Umbilical cord (tissue), 2 donors: Measurements from ENCODE around the gene USP9X. TPM values are rescaled to one million over a fixed set of nuclear protein-coding genes. Genes with fewer than 3 reads are reported as not detected.
"Not testable (repeated sequence)": the region's sequence is repeated elsewhere in the genome, so short reads cannot be mapped to it uniquely, and the experiment has no call there.

Experiments
- DNase-seq: peaks from one replicate; pipeline ENCODE4 v3.0.0-alpha.2; 2015; ENCODE audit warnings: low spot score
- total RNA-seq: library from RNA; depleted of rRNA; stranded (reverse); fragments of >200 nt; gene quantifications from one replicate; pipeline ENCODE4 v1.2.3, GENCODE V29; 2014; ENCODE audit warnings: low replicate concordance; ENCODE audit not compliant: insufficient read depth

Gene USP9X
- total RNA-seq, 1 donor from 2014 or later: 85.5 TPM

- no peak for DNase-seq
Observed at GRCh38 chrX:41276661-41277506, 191.6 kb downstream of the USP9X start.

DNA sequence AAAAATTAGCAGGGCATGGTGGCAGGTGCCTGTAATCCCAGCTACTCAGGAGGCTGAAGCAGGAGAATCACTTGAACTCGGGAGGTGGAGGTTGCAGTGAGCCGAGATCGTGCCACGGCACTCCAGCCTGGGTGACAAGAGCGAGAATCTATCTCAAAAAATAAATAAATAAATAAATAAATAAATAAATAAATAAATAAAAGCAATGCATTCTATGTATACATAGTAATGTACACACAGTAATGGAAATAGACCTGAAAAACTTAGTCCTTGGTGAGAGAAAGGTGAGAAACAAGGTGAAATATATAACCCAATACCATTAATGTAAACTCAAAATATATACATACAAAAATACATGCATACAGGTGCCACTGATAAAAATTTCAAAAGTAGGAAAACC is 197.1 kb downstream of the USP9X start:
- not testable (repeated sequence) for DNase-seq

- not testable (repeated sequence) for DNase-seq
Observed at GRCh38 chrX:41285928-41286327, 200.7 kb downstream of the USP9X start.

Other genes starting within 250 kb of the USP9X start
- gene DDX3X, start 248.7 kb downstream of the USP9X start, total RNA-seq: 335 TPM